Left cardiac atrium (tissue), 4 donors: ENCODE data around the gene SCEL. TPM values are rescaled to one million over a fixed set of nuclear protein-coding genes. Genes with fewer than 3 reads are reported as not detected.
"Not testable (repeated sequence)": the region's sequence is repeated elsewhere in the genome, so short reads cannot be mapped to it uniquely, and the experiment has no call there.

Source experiments
- ATAC-seq, 2 donors: fragments of 200-7000 bp; cut with Tn5 transposase; one replicate each; pipeline ENCODE4 v1.9.1; 2020; ENCODE audit warnings: mild to moderate bottlenecking in 2 of 2, moderate library complexity in 2 of 2
- DNase-seq: peaks from one replicate; pipeline ENCODE4 v3.0.0-alpha.2; 2020
- intact Hi-C, 2 donors: fragments of 100-400 bp; cut with DNase I; formaldehyde crosslinking; loops; one replicate each; pipeline versions ENCODE4 v1.14.1 to v1.15.1; 2022 to 2023
- total RNA-seq, 2 donors: library from RNA; stranded (reverse); fragmentation: NEBNext Ultra II Directional; extraction: Animal tissue kit (Norgen Biotek cat#: 25700); gene quantifications; one replicate each; pipeline ENCODE4 v1.2.1, GENCODE V29; 2021
- donor health status: DM: no; HTN: yes; CAD: no.
- donor health status: DM: no; HTN: yes; CAD: no; lungs with severe emphysema.
- donor health status: DM: yes; HTN: yes; CAD: no.
- donor health status: Dilated cardiomyopathy.

Gene SCEL
- total RNA-seq, 2 donors from 2014 or later: 0.08 to 0.15 TPM

DNA sequence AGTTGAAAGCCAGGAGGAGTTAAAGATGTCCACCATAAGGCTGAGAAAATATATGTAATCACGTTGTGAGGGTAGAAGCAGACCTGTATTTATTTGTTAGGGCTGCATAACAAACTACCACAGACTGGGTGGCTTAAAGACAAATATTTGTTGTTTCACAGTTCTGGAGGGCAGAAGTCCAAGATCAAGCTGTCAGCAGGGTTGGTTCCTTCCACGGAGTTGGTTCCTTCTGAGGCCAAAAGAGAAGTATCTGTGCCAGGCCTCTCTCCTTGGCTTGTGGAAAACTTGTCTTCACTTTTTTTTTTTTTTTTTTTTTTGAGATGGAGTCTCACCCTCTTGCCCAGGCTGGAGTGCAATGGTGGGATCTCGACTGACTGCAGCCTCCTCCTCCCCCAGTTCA is 88.3 kb downstream of the SCEL start:
- no peak for DNase-seq
- intact Hi-C loops: no loop called here
- ATAC-seq: no peak

DNA sequence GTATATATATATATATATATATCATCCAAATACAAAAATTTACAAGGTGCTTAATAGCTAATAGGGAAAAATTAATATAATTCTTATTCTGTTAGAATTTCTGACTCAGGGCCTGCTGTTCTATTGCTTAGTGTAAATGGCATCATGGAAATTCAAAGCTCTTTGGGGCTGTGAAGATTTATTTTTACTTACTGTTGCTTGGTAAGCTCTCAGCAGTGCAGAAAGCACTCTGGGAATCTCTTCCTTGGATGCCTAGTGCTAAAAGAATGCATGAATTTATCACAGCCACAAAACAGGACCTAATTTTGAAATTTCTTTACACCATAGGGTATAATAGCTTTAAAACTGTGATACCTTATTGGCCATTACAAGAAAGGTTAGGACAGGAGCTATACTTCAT is 92.7 kb downstream of the SCEL start:
- DNase-seq: no peak

DNA sequence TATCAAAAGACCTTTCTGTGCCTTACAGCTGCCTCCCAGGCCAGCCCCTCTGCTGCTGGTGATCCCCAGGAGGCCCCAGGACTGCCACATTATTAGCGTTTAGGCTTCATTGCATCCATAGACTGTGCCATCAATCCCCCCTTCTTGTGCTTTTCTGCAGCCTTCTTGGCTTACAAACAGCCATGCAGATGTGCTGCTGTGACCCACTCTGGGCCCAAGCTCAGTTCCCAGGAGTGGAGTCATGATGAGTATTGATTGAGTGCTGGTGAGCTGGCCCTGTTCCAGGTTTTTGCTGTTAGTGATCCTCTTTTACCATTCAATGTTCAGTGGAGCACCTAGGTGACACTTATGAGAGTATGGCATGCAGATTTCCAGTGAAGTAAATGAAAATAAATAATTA is 102.1 kb downstream of the SCEL start:
- intact Hi-C loops: no loop called here

More for the DNA sequence above, 92.7 kb downstream of the SCEL start:
- intact Hi-C loops: no loop called here
- no peak for ATAC-seq

DNA sequence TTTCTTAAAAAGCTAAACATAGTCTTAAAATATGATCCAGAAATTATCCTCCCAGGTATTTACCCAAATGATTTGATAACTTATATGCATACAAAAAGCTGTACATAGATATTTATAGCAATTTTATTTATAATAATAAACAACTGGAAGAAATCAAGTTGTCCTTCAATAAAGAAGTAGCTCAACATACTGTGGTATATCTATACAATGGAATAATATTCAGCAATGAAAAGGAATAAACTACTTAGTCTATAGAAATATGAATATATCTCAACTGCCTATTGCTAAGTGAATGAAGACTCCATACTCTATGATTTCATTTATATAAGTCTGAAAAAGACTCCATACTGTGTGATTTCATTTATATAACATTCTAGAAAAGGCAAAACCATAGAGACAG is 114.9 kb downstream of the SCEL start:
- no peak for DNase-seq
- intact Hi-C loops: no loop called here
- ATAC-seq: no peak

More for the DNA sequence above, 102.1 kb downstream of the SCEL start:
- DNase-seq (no peak), ATAC-seq (no peak)

DNA sequence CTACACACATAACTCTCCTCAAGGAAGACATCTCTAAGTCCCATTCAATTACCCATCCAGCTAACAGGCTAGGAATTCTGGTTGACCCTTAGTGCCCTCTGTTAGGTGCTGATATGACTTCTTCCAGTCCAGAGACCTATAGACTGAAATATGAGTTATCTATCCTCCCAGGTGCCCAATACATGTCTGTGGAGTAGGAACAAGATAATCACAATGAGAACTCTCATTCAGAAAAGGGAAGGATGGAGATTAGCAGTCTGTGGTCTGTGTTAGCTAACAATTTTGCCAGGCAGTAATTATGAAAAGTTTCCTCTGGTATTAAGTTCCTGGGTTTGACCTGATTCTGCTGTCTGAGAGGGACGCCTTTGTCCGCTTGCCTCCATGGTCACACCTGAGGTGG is 117.8 kb downstream of the SCEL start:
- ATAC-seq: no peak
- DNase-seq: no peak
- intact Hi-C loops: no loop called here

DNA sequence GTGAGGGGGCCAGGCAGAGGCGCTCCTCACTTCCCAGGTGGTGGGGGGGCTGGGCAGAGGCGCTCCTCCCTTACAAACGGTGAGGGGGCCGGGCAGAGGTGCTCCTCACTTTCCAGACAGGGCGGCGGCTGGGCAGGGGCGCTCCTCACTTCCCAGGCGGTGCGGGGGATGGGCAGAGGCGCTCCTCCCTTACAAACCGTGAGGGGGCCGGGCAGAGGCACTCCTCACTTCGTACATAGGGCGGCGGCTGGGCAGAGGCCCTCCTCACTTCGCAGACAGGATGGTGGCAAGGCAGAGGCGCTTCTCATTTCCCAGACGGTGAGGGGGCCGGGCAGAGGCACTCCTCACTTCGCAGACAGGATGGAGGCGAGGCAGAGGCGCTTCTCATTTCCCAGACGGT is 124.5 kb downstream of the SCEL start:
- DNase-seq, ATAC-seq, intact Hi-C loops: not testable (repeated sequence)

DNA sequence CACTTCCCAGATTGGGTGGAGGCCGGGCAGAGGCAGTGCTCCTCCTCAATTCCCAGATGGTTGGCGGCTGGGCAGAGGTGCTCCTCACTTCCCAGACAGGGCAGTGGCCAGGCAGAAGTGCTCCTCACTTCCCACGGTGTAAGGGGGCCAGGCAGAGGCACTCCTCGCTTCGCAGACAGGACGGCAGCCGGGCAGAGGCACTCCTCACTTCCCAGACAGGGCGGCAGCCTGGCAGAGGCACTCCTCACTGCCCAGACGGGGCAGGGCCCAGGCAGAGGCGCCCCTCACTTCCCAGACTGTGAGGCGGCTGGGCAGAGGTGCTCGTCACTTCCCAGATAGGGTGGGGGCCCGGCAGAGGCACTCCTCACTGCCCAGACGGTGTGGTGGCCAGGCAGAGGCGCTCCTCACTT is 125.3 kb downstream of the SCEL start:
- ATAC-seq: no peak
- DNase-seq: no peak
- intact Hi-C loops: no loop called here

DNA sequence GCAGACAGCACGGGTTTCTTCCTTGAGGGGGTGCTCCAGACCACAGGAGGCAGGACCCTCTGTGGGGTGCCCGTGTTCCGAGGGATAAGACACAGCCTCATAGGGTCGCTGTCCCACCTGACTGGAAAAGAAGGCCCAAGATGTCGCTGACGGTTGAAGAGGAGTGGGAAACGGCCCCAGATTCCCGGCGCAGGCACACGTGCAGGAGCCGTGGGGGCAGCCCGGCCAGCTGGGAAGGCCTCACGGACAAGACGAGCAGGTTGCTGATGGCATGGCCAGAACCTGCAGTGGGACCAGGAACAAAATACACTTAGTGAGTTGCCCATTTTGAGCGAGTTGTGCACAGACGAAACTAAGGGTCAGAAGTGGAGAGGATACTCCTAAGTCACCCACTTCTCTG is 126.8 kb downstream of the SCEL start:
- ATAC-seq, intact Hi-C loops, DNase-seq: not testable (repeated sequence)

DNA sequence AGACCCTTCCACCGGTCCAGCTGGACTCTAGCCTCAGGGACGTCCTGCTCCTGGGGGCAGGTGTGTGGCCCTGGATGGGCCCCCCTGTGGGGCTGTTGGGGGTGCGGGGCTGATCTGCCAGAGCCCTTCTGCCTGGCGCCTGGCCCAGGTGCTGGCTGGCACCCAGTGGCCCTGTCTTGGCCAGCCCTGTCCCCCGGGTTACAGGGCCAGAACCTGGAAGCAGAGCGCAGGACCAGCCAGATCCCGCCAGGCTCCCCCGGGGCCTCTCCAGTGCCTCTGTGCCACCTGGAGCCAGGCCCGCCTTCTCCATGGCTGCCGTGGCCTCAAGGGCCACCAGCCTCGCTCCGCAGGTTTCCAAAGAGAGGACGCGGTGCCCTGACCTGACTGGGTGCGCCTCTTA is 127.3 kb downstream of the SCEL start:
- intact Hi-C loops, DNase-seq, ATAC-seq: not testable (repeated sequence)

DNA sequence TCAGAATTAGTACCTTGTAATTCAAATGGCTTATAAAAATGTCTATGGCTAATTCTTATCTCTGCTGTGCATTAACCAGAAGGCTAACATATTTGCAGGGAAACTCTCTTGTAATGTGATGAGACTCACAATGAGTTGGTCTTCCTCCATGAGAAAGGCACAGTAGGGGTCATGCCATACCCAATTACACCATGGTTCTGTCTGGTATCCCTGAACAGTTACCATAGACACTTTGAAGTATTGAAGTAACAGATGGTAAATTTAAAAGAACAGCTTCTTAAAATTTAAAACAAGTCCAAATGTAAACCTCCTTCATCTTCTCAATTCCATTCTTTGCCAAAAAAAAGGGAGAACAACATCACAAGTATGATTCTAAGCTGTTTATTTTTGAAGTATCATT is 139.3 kb downstream of the SCEL start:
- ATAC-seq (no peak), DNase-seq (no peak)
- intact Hi-C loops: no loop called here

DNA sequence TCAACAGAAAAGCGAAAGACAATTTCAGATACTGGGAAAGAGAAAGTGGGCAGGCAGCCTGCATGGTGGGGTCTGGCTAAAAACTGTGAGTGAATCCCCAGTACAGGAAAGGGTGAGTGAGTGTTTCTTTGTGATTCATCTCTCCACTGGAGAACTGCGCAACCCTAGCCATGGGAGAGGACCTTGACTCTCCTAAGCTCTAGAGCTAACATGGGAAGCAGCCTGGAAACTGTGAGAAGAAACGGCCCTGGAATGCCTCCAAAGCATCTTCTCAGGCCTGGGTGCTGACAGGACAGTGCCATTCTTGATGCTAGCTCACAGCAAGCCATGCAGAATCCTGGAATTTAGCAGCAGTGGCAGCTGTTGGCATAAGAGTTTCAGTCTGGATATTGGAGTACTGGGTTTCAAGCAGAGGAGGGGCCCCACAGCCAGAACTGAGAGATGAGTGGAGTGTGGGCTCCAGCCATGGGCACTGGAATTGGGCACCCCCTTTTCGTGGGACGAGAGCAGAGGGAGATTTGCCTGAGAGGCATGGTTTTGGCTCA is 143.3 kb downstream of the SCEL start:
- intact Hi-C loops: no loop called here
- ATAC-seq (peak in 1 of 2 donors; percentile 38), DNase-seq (no peak)

DNA sequence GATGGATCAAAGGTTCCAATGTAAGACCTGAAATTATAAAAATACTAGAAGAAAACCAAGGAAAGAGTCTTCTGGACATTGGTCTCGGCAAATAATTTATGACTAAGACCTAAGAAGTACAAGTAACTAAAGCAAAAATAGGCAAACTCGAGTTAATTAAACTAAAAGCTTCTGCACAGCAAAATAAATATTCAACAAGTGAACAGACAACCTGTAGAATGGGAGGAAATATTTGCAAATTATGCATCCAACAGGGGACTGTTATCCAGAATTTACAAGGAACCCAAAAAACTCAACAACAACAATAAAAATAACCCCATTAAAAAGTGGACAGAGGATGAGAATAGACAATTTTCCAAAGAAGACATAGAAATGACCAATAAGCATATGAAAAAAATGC is 152.3 kb downstream of the SCEL start:
- DNase-seq: no peak
- intact Hi-C loops: no loop called here

DNA sequence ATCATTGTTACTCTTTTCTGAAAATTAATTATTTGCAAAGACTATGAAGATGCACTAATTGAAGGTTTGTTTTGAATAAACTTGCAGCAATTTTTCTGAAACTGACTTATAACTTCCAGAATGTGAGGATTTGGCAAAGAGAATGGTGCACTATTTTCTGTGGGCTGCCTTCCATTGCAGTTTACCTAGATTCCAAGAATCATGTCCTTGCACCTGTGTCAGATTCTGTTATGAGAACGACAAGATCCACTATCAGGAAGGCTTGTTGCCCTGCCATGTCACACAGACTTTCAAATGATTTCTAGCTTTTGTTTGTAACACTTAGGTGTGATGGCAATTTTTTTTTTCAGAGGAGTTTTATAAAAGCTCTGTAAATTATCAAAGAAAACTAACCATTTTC is 156.4 kb downstream of the SCEL start:
- intact Hi-C loops: no loop called here
- DNase-seq (no peak), ATAC-seq (no peak)

More for the DNA sequence above, 152.3 kb downstream of the SCEL start:
- no peak for ATAC-seq

DNA sequence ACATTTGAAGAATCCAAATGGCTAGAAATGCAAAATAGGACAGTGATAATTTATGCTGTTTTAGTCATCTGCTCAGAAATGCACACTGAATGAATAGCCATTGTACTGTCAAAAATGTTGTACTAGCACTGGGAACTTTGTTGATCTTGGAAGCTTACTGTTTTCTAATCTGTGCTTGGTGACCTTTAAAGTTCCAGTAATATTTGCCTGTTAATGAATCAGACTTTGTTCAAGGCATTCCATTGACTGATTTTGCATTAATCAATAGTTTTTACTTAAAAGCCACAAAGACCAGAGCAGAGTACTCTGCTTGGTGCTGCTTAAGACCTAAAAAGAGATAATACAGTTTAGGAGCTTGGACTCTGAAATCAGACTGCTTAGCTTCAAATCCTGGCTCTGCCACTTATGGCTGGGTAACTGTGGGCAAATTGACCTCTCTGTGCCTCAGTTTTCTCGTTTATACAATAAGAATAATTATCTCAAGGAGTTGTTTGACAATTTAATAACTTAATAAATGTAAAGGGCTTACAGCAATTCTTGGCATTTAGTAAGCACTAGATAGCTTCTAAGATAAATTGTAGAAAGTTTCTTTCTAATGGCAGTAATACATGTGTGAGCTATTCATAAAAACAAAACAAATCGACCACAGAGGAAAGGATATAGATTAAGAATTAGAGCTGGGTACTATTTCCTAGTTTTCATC is 157.4 kb downstream of the SCEL start:
- intact Hi-C loops: no loop called here
- DNase-seq (no peak), ATAC-seq (no peak)

DNA sequence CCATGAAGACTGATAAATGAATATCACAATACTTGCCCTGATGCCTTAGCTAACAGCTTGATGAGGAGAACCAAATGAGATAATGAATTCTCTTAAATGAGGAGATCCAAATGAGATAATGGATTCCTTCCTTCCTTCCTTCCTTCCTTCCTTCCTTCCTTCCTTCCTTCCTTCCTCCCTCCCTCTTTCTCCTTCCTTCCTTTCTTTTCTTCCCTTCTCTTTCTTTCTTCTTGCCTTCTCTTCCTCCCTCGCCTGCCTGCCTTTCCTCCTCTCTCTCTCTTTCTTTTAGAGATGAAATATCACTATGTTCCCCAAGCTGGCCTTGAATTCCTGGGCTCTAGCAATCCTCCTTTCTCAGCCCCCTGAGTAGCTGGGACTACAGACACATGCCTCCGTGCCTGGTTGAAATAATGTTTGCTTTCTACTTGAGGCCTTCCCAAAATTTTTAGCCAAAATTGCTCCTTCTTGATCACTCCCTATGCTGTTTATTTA is 158.0 kb downstream of the SCEL start:
- no peak for ATAC-seq
- intact Hi-C loops: no loop called here

More for the DNA sequence above, 158.0 kb downstream of the SCEL start:
- no peak for DNase-seq

Other genes with a start within 250 kb of the SCEL start
- gene MYCBP2, start 208.6 kb upstream of the SCEL start, total RNA-seq: 10 to 100 TPM; 86.9 to 99.5 TPM
- 10 to 100 TPM in 1 of 2 donors, 1 to 10 TPM in 1; 9.1 to 12.0 TPM for gene SLAIN1, start 162.0 kb downstream of the SCEL start, total RNA-seq